T-helper 2 cell treated with Interferon-gamma antibody and Interleukin-4, amounts not matched to agents 5 μg/mL and 100 μg/mL, for 36 hours (primary cell): ENCODE data around the gene CACNA1B.

Experiments
- DNase-seq: peaks from one replicate; pipeline ENCODE4 v3.0.0; 2021; ENCODE audit warnings: low spot score
- H3K27ac Mint-ChIP-seq: one replicate; pipeline ENCODE4 v1.8.0; 2021; ENCODE audit warnings: mild to moderate bottlenecking, mixed read lengths
- H3K27me3 Mint-ChIP-seq: one replicate; pipeline ENCODE4 v1.8.0; 2021; ENCODE audit warnings: low read depth, mixed read lengths
- H3K36me3 Mint-ChIP-seq: one replicate; pipeline ENCODE4 v1.8.0; 2021; ENCODE audit warnings: low read depth, mixed read lengths
- H3K4me1 Mint-ChIP-seq: one replicate; pipeline ENCODE4 v1.8.0; 2021; ENCODE audit warnings: low read depth, mixed read lengths
- H3K4me3 Mint-ChIP-seq: one replicate; pipeline ENCODE4 v1.8.0; 2022; ENCODE audit warnings: mild to moderate bottlenecking, moderate library complexity, mixed read lengths
- H3K9me3 Mint-ChIP-seq: one replicate; pipeline ENCODE4 v1.8.0; 2021; ENCODE audit warnings: mixed read lengths

Gene CACNA1B

GRCh38 chr9:138072161-138072842, 194.7 kb downstream of the CACNA1B start:
- no peak overlapping the region for H3K27ac Mint-ChIP-seq
- no peaks in the 10 kb centered on the region for H3K27me3 Mint-ChIP-seq
- H3K4me1 Mint-ChIP-seq = no peaks in the 10 kb centered on the region
- no peak for DNase-seq
- no peaks in the 10 kb centered on the region for H3K36me3 Mint-ChIP-seq
- H3K9me3 Mint-ChIP-seq = no peaks in the 10 kb centered on the region
- H3K4me3 Mint-ChIP-seq = no peak overlapping the region

GRCh38 chr9:138072897-138073296, 195.3 kb downstream of the CACNA1B start:
- DNase-seq = no peak
- Mint-ChIP-seq H3K4me1 (no peaks in the 10 kb centered on the region), H3K4me3 (no peak overlapping the region), H3K36me3 (no peaks in the 10 kb centered on the region), H3K27me3 (no peaks in the 10 kb centered on the region), H3K9me3 (no peaks in the 10 kb centered on the region), H3K27ac (no peak overlapping the region)

- Mint-ChIP-seq H3K36me3 (no peaks in the 10 kb centered on the region), H3K9me3 (no peaks in the 10 kb centered on the region), H3K4me1 (no peaks in the 10 kb centered on the region), H3K27me3 (no peaks in the 10 kb centered on the region), H3K27ac (no peak overlapping the region), H3K4me3 (no peak overlapping the region)
- DNase-seq = no peak
Observed at GRCh38 chr9:138073408-138073807, 195.8 kb downstream of the CACNA1B start.

- no peaks in the 10 kb centered on the region for H3K4me1 Mint-ChIP-seq
- H3K27me3 Mint-ChIP-seq = no peaks in the 10 kb centered on the region
- no peak overlapping the region for H3K4me3 Mint-ChIP-seq
- DNase-seq = no peak
- no peaks in the 10 kb centered on the region for H3K9me3 Mint-ChIP-seq
- no peaks in the 10 kb centered on the region for H3K36me3 Mint-ChIP-seq
- no peak overlapping the region for H3K27ac Mint-ChIP-seq
Observed at GRCh38 chr9:138073808-138074207, 196.2 kb downstream of the CACNA1B start.

GRCh38 chr9:138074516-138074915, 196.9 kb downstream of the CACNA1B start:
- Mint-ChIP-seq H3K27ac (no peak overlapping the region), H3K9me3 (no peaks in the 10 kb centered on the region), H3K27me3 (no peaks in the 10 kb centered on the region), H3K4me3 (no peak overlapping the region), H3K4me1 (no peaks in the 10 kb centered on the region), H3K36me3 (no peaks in the 10 kb centered on the region)
- no peak for DNase-seq

GRCh38 chr9:138075496-138075895, 197.9 kb downstream of the CACNA1B start:
- H3K4me1 Mint-ChIP-seq = no peaks in the 10 kb centered on the region
- no peak for DNase-seq
- H3K27ac Mint-ChIP-seq = no peak overlapping the region
- H3K4me3 Mint-ChIP-seq = no peak overlapping the region
- no peaks in the 10 kb centered on the region for H3K27me3 Mint-ChIP-seq
- H3K9me3 Mint-ChIP-seq = no peaks in the 10 kb centered on the region
- no peaks in the 10 kb centered on the region for H3K36me3 Mint-ChIP-seq

- no peaks in the 10 kb centered on the region for H3K9me3 Mint-ChIP-seq
- no peak overlapping the region for H3K27ac Mint-ChIP-seq
- DNase-seq = no peak
- H3K27me3 Mint-ChIP-seq = no peaks in the 10 kb centered on the region
- H3K4me3 Mint-ChIP-seq = no peak overlapping the region
- H3K4me1 Mint-ChIP-seq = no peaks in the 10 kb centered on the region
- H3K36me3 Mint-ChIP-seq = no peaks in the 10 kb centered on the region
Observed at GRCh38 chr9:138075961-138076649, 198.5 kb downstream of the CACNA1B start.

GRCh38 chr9:138076650-138077009, 199.0 kb downstream of the CACNA1B start:
- H3K27me3 Mint-ChIP-seq = no peaks in the 10 kb centered on the region
- DNase-seq = no peak

GRCh38 chr9:138077126-138077525, 199.5 kb downstream of the CACNA1B start:
- no peak overlapping the region for H3K4me3 Mint-ChIP-seq
- H3K9me3 Mint-ChIP-seq = no peaks in the 10 kb centered on the region
- H3K36me3 Mint-ChIP-seq = no peaks in the 10 kb centered on the region
- no peaks in the 10 kb centered on the region for H3K4me1 Mint-ChIP-seq
- no peak for DNase-seq
- no peaks in the 10 kb centered on the region for H3K27me3 Mint-ChIP-seq
- no peak overlapping the region for H3K27ac Mint-ChIP-seq

More at GRCh38 chr9:138076650-138077009, 199.0 kb downstream of the CACNA1B start:
- Mint-ChIP-seq H3K36me3 (no peaks in the 10 kb centered on the region), H3K4me1 (no peaks in the 10 kb centered on the region), H3K27ac (no peak overlapping the region), H3K4me3 (no peak overlapping the region), H3K9me3 (no peaks in the 10 kb centered on the region)

GRCh38 chr9:138077898-138078540, 200.4 kb downstream of the CACNA1B start:
- Mint-ChIP-seq H3K9me3 (no peaks in the 10 kb centered on the region), H3K36me3 (no peaks in the 10 kb centered on the region), H3K27ac (no peak overlapping the region), H3K4me1 (no peaks in the 10 kb centered on the region), H3K4me3 (no peak overlapping the region), H3K27me3 (no peaks in the 10 kb centered on the region)
- DNase-seq = no peak

- no peak for DNase-seq
- Mint-ChIP-seq H3K27me3 (no peaks in the 10 kb centered on the region), H3K27ac (no peak overlapping the region), H3K36me3 (no peaks in the 10 kb centered on the region), H3K4me3 (no peak overlapping the region), H3K9me3 (no peaks in the 10 kb centered on the region), H3K4me1 (no peaks in the 10 kb centered on the region)
Observed at GRCh38 chr9:138078846-138079245, 201.3 kb downstream of the CACNA1B start.

GRCh38 chr9:138080979-138081378, 203.4 kb downstream of the CACNA1B start:
- no peak overlapping the region for H3K4me3 Mint-ChIP-seq
- H3K36me3 Mint-ChIP-seq = no peaks in the 10 kb centered on the region
- no peak overlapping the region for H3K27ac Mint-ChIP-seq
- H3K4me1 Mint-ChIP-seq = no peaks in the 10 kb centered on the region
- no peak for DNase-seq
- peaks cover 11% of the 10 kb centered on the region for H3K9me3 Mint-ChIP-seq
- H3K27me3 Mint-ChIP-seq = no peaks in the 10 kb centered on the region

- peaks cover 16% of the 10 kb centered on the region for H3K9me3 Mint-ChIP-seq
- no peaks in the 10 kb centered on the region for H3K4me1 Mint-ChIP-seq
- no peak for DNase-seq
Observed at GRCh38 chr9:138082918-138083636, 205.5 kb downstream of the CACNA1B start.

GRCh38 chr9:138083873-138084272, 206.3 kb downstream of the CACNA1B start:
- no peak overlapping the region for H3K4me3 Mint-ChIP-seq
- H3K9me3 Mint-ChIP-seq = peaks cover 16% of the 10 kb centered on the region
- H3K27me3 Mint-ChIP-seq = peaks cover 3% of the 10 kb centered on the region
- no peak for DNase-seq
- H3K36me3 Mint-ChIP-seq = no peaks in the 10 kb centered on the region
- H3K4me1 Mint-ChIP-seq = no peaks in the 10 kb centered on the region
- H3K27ac Mint-ChIP-seq = no peak overlapping the region

More at GRCh38 chr9:138082918-138083636, 205.5 kb downstream of the CACNA1B start:
- H3K4me3 Mint-ChIP-seq = no peak overlapping the region
- H3K27me3 Mint-ChIP-seq = peaks cover 2% of the 10 kb centered on the region
- H3K27ac Mint-ChIP-seq = no peak overlapping the region
- no peaks in the 10 kb centered on the region for H3K36me3 Mint-ChIP-seq
